ENCODE measurements around the gene PRSS8. TPM values are rescaled to one million over a fixed set of nuclear protein-coding genes. Genes with fewer than 3 reads are reported as not detected.
A peak's percentile ranks its signal among the peaks of the same experiment; 100 is the strongest.
"Not testable (repeated sequence)": the region's sequence is repeated elsewhere in the genome, so short reads cannot be mapped to it uniquely, and the experiment has no call there.

The PRSS8 gene
- polyA plus RNA-seq, 1 donor = 0.09 TPM

GRCh38 chr16:31144418-31144817 lies 8.9 kb upstream of the PRSS8 start:
- DNase-seq (ENCODE audit: low read depth) = not testable (repeated sequence)

- no peak for DNase-seq (ENCODE audit: low read depth)
These were observed 8.2 kb upstream of the PRSS8 start for GRCh38 chr16:31143694-31144148.

DNA sequence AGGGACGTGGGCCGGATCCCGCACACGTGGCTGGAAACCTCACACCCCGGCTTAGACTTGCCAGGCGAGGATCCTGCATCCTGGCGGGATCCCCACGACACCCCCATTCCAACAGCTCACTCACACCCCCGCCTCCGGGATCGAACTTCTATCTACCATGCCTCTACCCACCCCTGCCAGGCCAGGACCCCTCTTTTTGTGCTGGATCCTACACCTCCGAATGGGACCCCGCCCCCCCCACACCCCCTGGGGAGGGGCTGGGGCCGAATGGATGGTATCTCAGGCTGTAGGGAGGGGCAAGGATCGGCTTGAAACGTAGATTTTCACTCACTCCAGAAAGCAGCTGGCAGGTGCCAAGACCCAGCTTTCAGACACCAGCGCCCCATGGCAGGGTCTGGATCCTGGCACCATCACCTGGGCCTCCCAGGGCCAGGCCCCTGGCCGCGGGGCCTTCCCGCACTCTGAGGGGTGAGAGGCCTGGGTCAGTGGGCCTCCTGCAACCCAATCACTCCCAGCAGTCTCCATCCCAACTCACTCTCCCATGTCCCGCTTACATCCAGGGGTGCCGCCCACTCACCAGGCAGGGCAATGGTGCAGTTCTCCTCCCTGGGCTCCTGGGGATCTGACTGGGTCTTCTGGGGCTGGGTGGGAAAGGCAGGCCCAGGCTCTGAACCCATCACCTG lies 7.6 kb upstream of the PRSS8 start:
- DNase-seq (ENCODE audit: low read depth) = no peak

GRCh38 chr16:31142109-31143010 lies 6.8 kb upstream of the PRSS8 start:
- peak; percentile 78 for DNase-seq (ENCODE audit: low read depth)

- peak; percentile 46 for DNase-seq (ENCODE audit: low read depth)
These were observed 6.1 kb upstream of the PRSS8 start for GRCh38 chr16:31141489-31142108.

DNA sequence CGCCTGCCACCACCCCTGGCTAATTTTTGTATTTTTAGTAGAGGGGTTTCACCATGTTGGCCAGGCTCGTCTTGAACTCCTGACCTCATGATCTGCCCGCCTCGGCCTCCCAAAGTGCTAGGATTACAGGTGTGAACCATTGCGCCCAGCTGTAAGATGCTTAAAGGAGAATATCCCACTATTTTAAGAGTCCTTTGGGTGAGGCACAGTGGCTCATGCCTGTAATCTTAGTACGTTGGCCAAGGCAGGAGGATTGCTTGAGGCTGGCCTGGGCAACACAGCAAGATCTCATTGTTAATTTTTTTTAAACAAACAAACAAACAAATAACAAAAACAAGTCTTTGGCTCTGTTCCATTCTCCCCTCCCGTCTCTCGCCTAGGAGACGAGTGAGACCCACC lies 5.5 kb upstream of the PRSS8 start:
- not testable (repeated sequence) for DNase-seq (ENCODE audit: low read depth)

GRCh38 chr16:31138621-31139578 lies 3.4 kb upstream of the PRSS8 start:
- no peak for DNase-seq (ENCODE audit: low read depth)

GRCh38 chr16:31136822-31137499 lies 1.4 kb upstream of the PRSS8 start:
- not testable (repeated sequence) for DNase-seq (ENCODE audit: low read depth)

- DNase-seq (ENCODE audit: low read depth) = no peak
These were observed 748 bp upstream of the PRSS8 start for GRCh38 chr16:31136287-31136662.

DNA sequence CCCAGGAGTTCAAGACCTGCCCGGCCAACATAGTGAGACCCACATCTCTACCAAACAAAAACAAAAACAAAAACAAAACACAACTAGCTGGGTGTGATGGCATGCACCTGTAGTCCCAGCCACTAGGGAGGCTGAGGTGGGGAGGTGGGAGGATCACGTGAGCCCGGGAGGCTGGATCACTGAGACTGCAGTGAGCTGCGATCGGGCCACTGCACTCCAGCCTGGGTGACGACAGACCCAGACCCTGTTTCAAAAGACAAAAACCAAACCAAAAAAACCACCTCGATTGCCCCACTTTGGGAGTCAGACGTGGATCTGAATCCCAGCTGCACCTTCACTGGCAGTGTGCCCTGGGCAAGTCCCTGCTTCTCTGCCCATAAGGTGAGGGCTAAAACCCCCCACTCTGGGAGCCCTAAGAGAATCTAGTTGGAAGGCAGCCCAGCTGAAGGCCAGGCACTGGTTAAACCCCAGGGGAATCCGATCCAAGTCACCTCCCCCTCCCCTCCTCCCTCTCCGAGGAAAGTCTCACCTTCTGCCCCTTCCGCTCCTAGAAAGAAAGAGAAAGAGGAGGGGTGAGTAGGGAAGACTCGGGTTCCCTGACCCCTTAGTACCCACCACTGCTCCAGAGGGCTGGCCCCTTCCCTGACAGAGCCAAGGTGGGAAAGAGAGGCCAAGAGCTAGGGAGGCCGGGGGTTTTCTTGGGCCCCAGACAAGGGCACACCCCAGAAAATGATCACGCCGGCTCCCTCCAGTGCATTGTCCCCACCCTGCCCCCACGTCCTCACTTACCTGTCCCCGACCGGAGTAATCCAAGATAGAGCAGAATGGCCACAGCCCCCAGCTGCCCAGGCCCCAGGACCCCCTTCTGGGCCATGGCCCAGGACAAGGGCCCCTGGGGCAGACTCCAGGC lies 647 bp downstream of the PRSS8 start:
- no peak for DNase-seq (ENCODE audit: low read depth)

- DNase-seq (ENCODE audit: low read depth) = no peak
These were observed 1.4 kb downstream of the PRSS8 start for GRCh38 chr16:31134091-31134571.

DNA sequence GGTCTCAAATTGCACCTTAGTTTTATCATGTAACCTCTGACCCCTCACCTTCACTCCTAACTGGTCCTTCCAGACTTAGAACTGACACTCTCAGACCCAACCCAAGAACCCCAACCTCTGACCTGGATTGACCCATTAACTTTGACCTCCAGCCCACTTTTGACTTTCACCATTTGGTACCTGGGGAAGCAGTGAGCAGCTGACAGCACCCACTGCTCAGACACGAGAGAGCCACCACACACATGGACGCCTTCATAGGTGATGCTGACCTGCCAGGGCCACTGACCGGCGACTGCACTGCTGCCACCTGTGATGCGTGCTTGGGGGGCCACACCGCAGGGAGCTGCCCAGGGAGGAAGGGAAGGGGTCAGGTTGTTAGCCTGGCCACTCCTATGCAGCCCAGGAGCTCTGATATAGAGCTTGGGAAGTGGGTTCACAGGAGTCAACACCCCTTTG lies 2.5 kb downstream of the PRSS8 start:
- no peak for DNase-seq (ENCODE audit: low read depth)

GRCh38 chr16:31132303-31132979 lies 3.1 kb downstream of the PRSS8 start:
- DNase-seq (ENCODE audit: low read depth) = no peak

GRCh38 chr16:31131841-31132271 lies 3.7 kb downstream of the PRSS8 start:
- no peak for DNase-seq (ENCODE audit: low read depth)

DNA sequence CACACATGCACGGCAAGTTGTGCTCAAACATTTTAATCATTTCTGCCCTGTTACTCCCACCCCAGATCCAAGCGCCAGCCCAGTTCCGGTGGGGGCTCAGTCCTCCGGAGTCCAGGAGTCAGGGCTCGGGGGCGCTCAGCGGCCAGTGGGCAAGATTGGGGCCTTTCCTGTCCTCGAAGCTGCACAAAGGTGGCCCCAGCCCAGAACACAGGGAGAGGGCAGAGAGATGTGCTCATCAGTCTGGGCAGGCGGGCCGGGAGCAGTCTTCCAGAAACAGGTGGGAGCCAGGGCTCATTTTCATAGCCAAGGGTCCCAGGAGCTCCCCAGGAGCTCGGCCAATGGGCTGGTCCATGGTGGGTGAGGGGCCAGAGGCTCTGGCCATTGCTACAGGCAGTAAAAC lies 4.1 kb downstream of the PRSS8 start:
- DNase-seq (ENCODE audit: low read depth) = no peak

GRCh38 chr16:31130899-31131298 lies 4.6 kb downstream of the PRSS8 start:
- no peak for DNase-seq (ENCODE audit: low read depth)

DNA sequence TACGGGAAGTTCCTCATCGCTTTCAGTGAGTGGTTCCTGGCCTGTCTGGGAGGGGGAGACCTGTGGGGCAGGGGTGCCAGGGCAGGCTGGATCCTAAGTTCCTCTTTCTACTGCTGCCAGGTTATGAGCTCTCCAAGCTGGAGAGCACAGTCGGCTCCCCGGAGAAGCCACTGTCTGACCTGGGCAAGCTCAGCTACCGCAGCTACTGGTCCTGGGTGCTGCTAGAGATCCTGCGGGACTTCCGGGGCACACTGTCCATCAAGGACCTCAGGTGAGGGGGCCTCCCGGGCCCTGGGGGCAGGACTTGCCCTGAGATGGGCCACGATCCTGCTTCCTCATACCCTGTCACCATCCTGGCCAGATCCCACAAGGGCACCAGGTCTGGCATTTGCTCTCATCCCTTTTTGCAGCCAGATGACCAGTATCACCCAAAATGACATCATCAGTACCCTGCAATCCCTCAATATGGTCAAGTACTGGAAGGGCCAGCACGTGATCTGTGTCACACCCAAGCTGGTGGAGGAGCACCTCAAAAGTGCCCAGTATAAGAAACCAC lies 5.1 kb downstream of the PRSS8 start:
- DNase-seq (ENCODE audit: low read depth) = no peak

DNA sequence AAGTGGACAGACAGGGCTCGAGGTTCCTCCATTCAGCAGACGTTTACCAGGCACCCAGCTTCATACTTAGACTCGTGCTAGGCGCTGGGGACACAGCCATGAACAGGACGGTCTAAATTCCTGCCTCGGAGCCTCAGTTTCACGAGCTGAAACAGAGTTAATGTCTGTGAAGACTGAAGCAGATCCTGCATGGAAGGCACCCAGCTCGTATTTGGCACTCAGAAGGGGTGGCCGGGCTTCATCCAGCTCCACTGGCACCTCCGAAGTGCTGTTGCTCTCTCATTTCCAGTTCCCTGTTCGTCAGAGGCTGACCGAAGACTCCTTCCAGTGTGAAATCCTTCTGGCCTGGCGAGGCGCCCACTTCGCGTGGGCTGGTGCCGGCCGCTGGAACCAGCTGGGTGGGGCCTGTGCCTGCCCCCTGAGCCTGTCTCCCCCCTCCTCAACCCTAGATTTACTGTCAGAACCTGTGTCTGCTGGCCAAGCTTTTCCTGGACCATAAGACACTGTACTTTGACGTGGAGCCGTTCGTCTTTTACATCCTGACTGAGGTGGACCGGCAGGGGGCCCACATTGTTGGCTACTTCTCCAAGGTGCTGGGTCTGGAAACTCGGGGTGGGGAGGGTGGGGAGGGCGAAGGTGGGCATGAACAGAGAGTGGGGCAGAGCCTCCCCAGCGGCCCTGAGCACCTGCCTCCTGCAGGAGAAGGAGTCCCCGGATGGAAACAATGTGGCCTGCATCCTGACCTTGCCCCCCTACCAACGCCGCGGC lies 5.8 kb downstream of the PRSS8 start:
- no peak for DNase-seq (ENCODE audit: low read depth)

Data from forelimb muscle (tissue), 1 donor.